GM12878 (cell line): Measurements from ENCODE around the gene RALGPS1. TPM values are rescaled to one million over a fixed set of nuclear protein-coding genes. Genes with fewer than 3 reads are reported as not detected.

Experiments used
- ATAC-seq: fragments of 200-7000 bp; cut with Tn5 transposase; 3 replicates; pipeline ENCODE4 v1.9.1; 2020; ENCODE audit warnings: mild to moderate bottlenecking, moderate library complexity
- BruUV-seq: library from RNA; stranded (reverse); fragments of 400-500 nt; replicated peaks from 2 replicates; lab custom pipeline; 2021; lab: Mats Ljungman, UMichigan
- CTCF ChIA-PET: fragments of 300-600 bp; sonication (Branson Sonifier 250); formaldehyde crosslinking; extraction: SDS; loops from one replicate; lab custom pipeline; 2021; ENCODE audit warnings: inconsistent platforms; lab: Yijun Ruan, JAX
- POLR2A ChIA-PET: fragments of 350-600 bp; formaldehyde crosslinking; extraction: SDS; loops from one replicate; lab custom pipeline; 2021; ENCODE audit warnings: inconsistent platforms; lab: Charles Lee
- RAD21 ChIA-PET: fragments of 300-600 bp; sonication (Branson Sonifier 250); formaldehyde crosslinking; loops from one replicate; lab custom pipeline; 2023; ENCODE audit warnings: antibody characterized with exemption; ENCODE audit not compliant: unreplicated experiment; lab: Charles Lee
- SMC1A ChIA-PET: fragments of 300-600 bp; sonication (Branson Sonifier 250); formaldehyde crosslinking; loops from one replicate; lab custom pipeline; 2023; ENCODE audit not compliant: unreplicated experiment, uncharacterized antibody; lab: Charles Lee
- DNase-seq: peaks from one replicate; pipeline ENCODE4 v3.0.0-alpha.2; 2011; ENCODE audit warnings: low read depth, low spot score
- FAIRE-seq: peaks from 3 replicates; lab custom pipeline; 2011; peaks lifted over from hg19 to GRCh38; lab: Jason Lieb, UNC
- H2AFZ ChIP-seq: 2 replicates; pipeline ENCODE4 v1.6.0; 2011; ENCODE audit warnings: low read depth, low read length, control low read depth; ENCODE audit not compliant: control insufficient read depth
- H3K27ac ChIP-seq: 2 replicates; pipeline ENCODE4 v1.5.1; 2011; ENCODE audit warnings: control low read depth; ENCODE audit not compliant: control insufficient read depth, insufficient read depth
- H3K27me3 ChIP-seq, 2 experiments: replicated peaks in 1 of 2; 2 replicates each; pipeline versions ENCODE4 v1.6.0 to v1.6.1; 2011; ENCODE audit warnings: low read length in 1 of 2; ENCODE audit not compliant: control insufficient read depth in 2 of 2, insufficient read depth in 2 of 2
- H3K36me3 ChIP-seq, 2 experiments: 2 replicates each; pipeline ENCODE4 v1.5.1; 2011; ENCODE audit warnings: low read length in 1 of 2; ENCODE audit not compliant: control insufficient read depth in 2 of 2, insufficient read depth in 2 of 2
- H3K4me1 ChIP-seq: 2 replicates; pipeline ENCODE4 v1.6.1; 2011; ENCODE audit warnings: mild to moderate bottlenecking, low read length, moderate library complexity, mixed read lengths; ENCODE audit not compliant: control insufficient read depth, insufficient read depth
- H3K4me2 ChIP-seq: 2 replicates; pipeline ENCODE4 v1.6.0; 2011; ENCODE audit warnings: control low read depth; ENCODE audit not compliant: control insufficient read depth, insufficient read depth
- H3K4me3 ChIP-seq: fragments of 200-600 bp; sonication (generic); 2 replicates; pipeline ENCODE4 v1.5.1; 2016
- H3K79me2 ChIP-seq: 2 replicates; pipeline ENCODE4 v1.6.0; 2011; ENCODE audit warnings: low read length; ENCODE audit not compliant: control insufficient read depth, insufficient read depth
- H3K9ac ChIP-seq: 2 replicates; pipeline ENCODE4 v1.8.0; 2011; ENCODE audit warnings: low read length, control low read depth, mixed read lengths; ENCODE audit not compliant: control insufficient read depth, insufficient read depth
- H3K9me3 ChIP-seq: replicated peaks from 3 replicates; pipeline ENCODE4 v1.5.1; 2011; ENCODE audit warnings: mild to moderate bottlenecking, low read length; ENCODE audit not compliant: control insufficient read depth, insufficient read depth
- H4K20me1 ChIP-seq: 2 replicates; pipeline ENCODE4 v1.6.0; 2011; ENCODE audit not compliant: control insufficient read depth, insufficient read depth
- CEBPZ ChIP-seq: fragments of 150-350 bp; IDR thresholded peaks from 2 replicates; pipeline ENCODE4 v1.6.1; 2016; ENCODE audit warnings: low read depth, low read length
- EZH2 ChIP-seq: IDR thresholded peaks from 2 replicates; pipeline ENCODE4 v1.6.1; 2012; ENCODE audit warnings: low read depth, mild to moderate bottlenecking, control low read depth, inconsistent platforms, low read length, borderline replicate concordance; ENCODE audit not compliant: control insufficient read depth
- IRF5 ChIP-seq: fragments of 450-650 bp; IDR thresholded peaks from 2 replicates; pipeline ENCODE4 v1.6.1; 2017; ENCODE audit warnings: borderline replicate concordance
- STAT1 ChIP-seq: fragments of 450-650 bp; conservative IDR thresholded peaks from 2 replicates; pipeline ENCODE4 v1.6.1; 2014; ENCODE audit warnings: antibody characterized with exemption, mild to moderate bottlenecking
- TAF1 ChIP-seq: IDR thresholded peaks from 2 replicates; pipeline ENCODE4 v1.6.1; 2011; ENCODE audit warnings: mild to moderate bottlenecking, low read depth, low read length, borderline replicate concordance
- ZNF384 ChIP-seq: IDR thresholded peaks from 2 replicates; pipeline ENCODE4 v1.6.1; 2012; ENCODE audit warnings: low read depth, mild to moderate bottlenecking, low read length, improper control_type of control experiment, borderline replicate concordance
- WGBS: methylation state at CpG from one replicate; pipeline ENCODE4 v1.1.6; 2016; ENCODE audit warnings: low lambda C conversion rate; ENCODE audit not compliant: insufficient replicate concordance, insufficient coverage; ENCODE audit errors: missing lambda C conversion rate; 5-methylcytosine and 5-hydroxymethylcytosine counted together
- in situ Hi-C: fragments of 300-500 bp; cut with MboI; formaldehyde crosslinking; loops from 9 replicates; pipeline ENCODE4 v1.14.3; 2018; ENCODE audit warnings: mixed read lengths
- intact Hi-C: fragments of 100-400 bp; cut with micrococcal nuclease; formaldehyde crosslinking; loops from one replicate; pipeline ENCODE4 v1.14.2; 2022; ENCODE audit not compliant: unreplicated experiment
- polyA plus RNA-seq, 11 experiments: library from polyadenylated mRNA; depleted of rRNA in 4 of 11; unstranded in 6 of 11; stranded (reverse) in 5 of 11; fragments of >200 nt; fragmentation: Nextera tagmentation in 4 of 11; fragmentation: Illumina TruSeq in 1 of 11; extraction: Ambion mirVana in 4 of 11; extraction: Trizol in 1 of 11; gene quantifications; 1 replicate in 1 of 11; 2 replicates in 10 of 11; pipeline versions ENCODE4 v1.2.1 to v1.2.3, GENCODE V29; 2011 to 2016; ENCODE audit warnings: inconsistent platforms in 2 of 11, missing spikeins in 2 of 11, low read depth in 1 of 11
- total RNA-seq, 4 experiments: library from RNA; depleted of rRNA in 3 of 4; stranded (reverse); fragments of >200 nt in 3 of 4; fragmentation: Illumina TruSeq in 1 of 4; extraction: Trizol in 1 of 4; gene quantifications; 2 replicates each; pipeline versions ENCODE4 v1.2.1 to v1.2.3, GENCODE V29; 2013 to 2021

Gene RALGPS1
- total and polyA plus RNA-seq, 10 of the 15 experiments (the other 5 are each of a cell fraction or from before 2014, with no cell fraction given): 0.13 to 5.6 (median 2.7) TPM

- TF ChIP-seq CEBPZ (no peak), TAF1 (no peak), IRF5 (no peak)
Observed at GRCh38 chr9:127050152-127050551, 135.6 kb downstream of the RALGPS1 start (continued).

GRCh38 chr9:127050591-127051001, 136.0 kb downstream of the RALGPS1 start:
- ATAC-seq (no peak), FAIRE-seq (no peak), DNase-seq (no peak)
- 88% methylated on average over 7 of the region's 7 CpGs for WGBS
- H3K36me3 ChIP-seq: no peaks in the 10 kb centered on the region
- H3K79me2 ChIP-seq: no peaks in the 10 kb centered on the region
- intact Hi-C loops (no loop called here), in situ Hi-C loops (no loop called here)
- no peak overlapping the region for H3K27ac ChIP-seq
- no peak overlapping the region for H3K4me2 ChIP-seq
- no peak overlapping the region for H3K4me3 ChIP-seq
- ChIA-PET SMC1A (interaction anchor here (0.7 to 1.1 kb wide), 4 partner anchors 9 to 146 kb away, joined by 3 to 4 read pairs (median 4); no protein-coding TSS in a partner anchor), RAD21 (no interaction called here), POLR2A (no interaction called here), CTCF (interaction anchor here (1.1 to 2.0 kb wide), 2 partner anchors 9 to 86 kb away, joined by 6 to 7 read pairs; no protein-coding TSS in a partner anchor)
- H3K9ac ChIP-seq: no peak overlapping the region
- peaks cover 12% of the 10 kb centered on the region for H3K4me1 ChIP-seq
- no peaks in the 10 kb centered on the region for H3K27me3 ChIP-seq
- H2AFZ ChIP-seq: no peak overlapping the region
- TF ChIP-seq EZH2 (no peak), ZNF384 (no peak), STAT1 (no peak)
- H3K9me3 ChIP-seq: no peaks in the 10 kb centered on the region
- BruUV-seq: no TSS peak
- H4K20me1 ChIP-seq: 0 out of 2 replicates have a peak, but pooled peaks cover 2% of the 10 kb centered on the region
